ENCODE results near the gene CEACAM5. TPM values are rescaled to one million over a fixed set of nuclear protein-coding genes. Genes with fewer than 3 reads are reported as not detected.
A peak's percentile ranks its signal among the peaks of the same experiment; 100 is the strongest.

Gene CEACAM5
- total RNA-seq, 1 experiment from 2014 or later: not detected

GRCh38 chr19:41694831-41695635 is 13.4 kb upstream of the CEACAM5 start:
- no peaks in the 10 kb centered on the region for H3K4me1 ChIP-seq (replicated peaks)
- no peak overlapping the region for H3K27ac ChIP-seq
- H3K4me3 ChIP-seq: no peak overlapping the region
- no peaks in the 10 kb centered on the region; the same call in 1 of the 2 replicates for H3K9me3 ChIP-seq (replicated peaks)
- peak in 1 of 2 experiments; percentile 36 for DNase-seq (ENCODE audit: low read depth in 1 of 2, low spot score in 2 of 2)
- H3K36me3 ChIP-seq: no peaks in the 10 kb centered on the region
- no peaks in the 10 kb centered on the region for H3K27me3 ChIP-seq (replicated peaks)

- no peak overlapping the region for H3K4me3 ChIP-seq
- peak in 1 of 2 experiments; percentile 16 for DNase-seq (ENCODE audit: low read depth in 1 of 2, low spot score in 2 of 2)
- no peaks in the 10 kb centered on the region for H3K27me3 ChIP-seq (replicated peaks)
- H3K9me3 ChIP-seq (replicated peaks): no peaks in the 10 kb centered on the region; the same call in 1 of the 2 replicates
- no peaks in the 10 kb centered on the region for H3K36me3 ChIP-seq
- H3K27ac ChIP-seq: no peak overlapping the region
- H3K4me1 ChIP-seq (replicated peaks): no peaks in the 10 kb centered on the region
These were observed 12.7 kb upstream of the CEACAM5 start for GRCh38 chr19:41695745-41696144.

- no peaks in the 10 kb centered on the region for H3K9me3 ChIP-seq (replicated peaks)
- DNase-seq (ENCODE audit: low read depth in 1 of 2, low spot score in 2 of 2): peak in 1 of 2 experiments; percentile 40
- H3K27me3 ChIP-seq (replicated peaks): no peaks in the 10 kb centered on the region
- H3K4me1 ChIP-seq (replicated peaks): no peaks in the 10 kb centered on the region
- H3K36me3 ChIP-seq: no peaks in the 10 kb centered on the region
- no peak overlapping the region for H3K4me3 ChIP-seq
- no peak overlapping the region for H3K27ac ChIP-seq
These were observed 11.8 kb upstream of the CEACAM5 start for GRCh38 chr19:41696402-41697197.

GRCh38 chr19:41697198-41697855 is 11.1 kb upstream of the CEACAM5 start:
- Histone ChIP-seq H3K4me1 (replicated peaks) (no peaks in the 10 kb centered on the region), H3K27me3 (replicated peaks) (no peaks in the 10 kb centered on the region), H3K27ac (no peak overlapping the region), H3K36me3 (no peaks in the 10 kb centered on the region), H3K9me3 (replicated peaks) (no peaks in the 10 kb centered on the region), H3K4me3 (no peak overlapping the region)
- DNase-seq (ENCODE audit: low read depth in 1 of 2, low spot score in 2 of 2): peak in 1 of 2 experiments; percentile 33

GRCh38 chr19:41698746-41699230 is 9.6 kb upstream of the CEACAM5 start:
- Histone ChIP-seq H3K4me1 (replicated peaks) (no peaks in the 10 kb centered on the region), H3K4me3 (no peak overlapping the region), H3K9me3 (replicated peaks) (no peaks in the 10 kb centered on the region), H3K27me3 (replicated peaks) (no peaks in the 10 kb centered on the region), H3K27ac (no peak overlapping the region), H3K36me3 (no peaks in the 10 kb centered on the region)
- no peak for DNase-seq (ENCODE audit: low read depth in 1 of 2, low spot score in 2 of 2)

- peak in 1 of 2 experiments; percentile 31 for DNase-seq (ENCODE audit: low read depth in 1 of 2, low spot score in 2 of 2)
These were observed 9.0 kb upstream of the CEACAM5 start for GRCh38 chr19:41699231-41699967.

GRCh38 chr19:41699968-41700323 is 8.5 kb upstream of the CEACAM5 start:
- no peaks in the 10 kb centered on the region for H3K4me1 ChIP-seq (replicated peaks)
- peak in 1 of 2 experiments; percentile 8 for DNase-seq (ENCODE audit: low read depth in 1 of 2, low spot score in 2 of 2)
- no peak overlapping the region for H3K4me3 ChIP-seq
- H3K27ac ChIP-seq: no peak overlapping the region
- H3K27me3 ChIP-seq (replicated peaks): no peaks in the 10 kb centered on the region
- H3K36me3 ChIP-seq: no peaks in the 10 kb centered on the region
- H3K9me3 ChIP-seq (replicated peaks): no peaks in the 10 kb centered on the region

More at GRCh38 chr19:41699231-41699967, 9.0 kb upstream of the CEACAM5 start:
- Histone ChIP-seq H3K27me3 (replicated peaks) (no peaks in the 10 kb centered on the region), H3K36me3 (no peaks in the 10 kb centered on the region), H3K4me1 (replicated peaks) (no peaks in the 10 kb centered on the region), H3K9me3 (replicated peaks) (no peaks in the 10 kb centered on the region), H3K27ac (no peak overlapping the region), H3K4me3 (no peak overlapping the region)

- Histone ChIP-seq H3K9me3 (replicated peaks) (no peaks in the 10 kb centered on the region), H3K4me1 (replicated peaks) (no peaks in the 10 kb centered on the region), H3K27ac (no peak overlapping the region), H3K27me3 (replicated peaks) (no peaks in the 10 kb centered on the region), H3K36me3 (no peaks in the 10 kb centered on the region), H3K4me3 (no peak overlapping the region)
- DNase-seq (ENCODE audit: low read depth in 1 of 2, low spot score in 2 of 2): peak in 1 of 2 experiments; percentile 28
These were observed 7.8 kb upstream of the CEACAM5 start for GRCh38 chr19:41700381-41701195.

GRCh38 chr19:41701401-41702075 is 6.9 kb upstream of the CEACAM5 start:
- Histone ChIP-seq H3K4me1 (replicated peaks) (no peaks in the 10 kb centered on the region), H3K9me3 (replicated peaks) (no peaks in the 10 kb centered on the region), H3K27me3 (replicated peaks) (peaks cover 5% of the 10 kb centered on the region; the same call in 1 of the 2 replicates), H3K36me3 (no peaks in the 10 kb centered on the region), H3K27ac (no peak overlapping the region), H3K4me3 (no peak overlapping the region)
- DNase-seq (ENCODE audit: low read depth in 1 of 2, low spot score in 2 of 2): peak in 1 of 2 experiments; percentile 28

GRCh38 chr19:41702171-41702651 is 6.2 kb upstream of the CEACAM5 start:
- H3K36me3 ChIP-seq: no peaks in the 10 kb centered on the region
- H3K27ac ChIP-seq: no peak overlapping the region
- H3K4me3 ChIP-seq: no peak overlapping the region
- peaks cover 7% of the 10 kb centered on the region; the same call in 1 of the 2 replicates for H3K27me3 ChIP-seq (replicated peaks)
- no peaks in the 10 kb centered on the region for H3K4me1 ChIP-seq (replicated peaks)
- peak in 1 of 2 experiments; percentile 15 for DNase-seq (ENCODE audit: low read depth in 1 of 2, low spot score in 2 of 2)
- H3K9me3 ChIP-seq (replicated peaks): no peaks in the 10 kb centered on the region

GRCh38 chr19:41703602-41704293 is 4.7 kb upstream of the CEACAM5 start:
- peak in 1 of 2 experiments; percentile 20 for DNase-seq (ENCODE audit: low read depth in 1 of 2, low spot score in 2 of 2)
- Histone ChIP-seq H3K36me3 (no peaks in the 10 kb centered on the region), H3K4me1 (replicated peaks) (no peaks in the 10 kb centered on the region), H3K27me3 (replicated peaks) (peaks cover 8% of the 10 kb centered on the region; the same call in 1 of the 2 replicates), H3K4me3 (no peak overlapping the region), H3K27ac (no peak overlapping the region), H3K9me3 (replicated peaks) (no peaks in the 10 kb centered on the region)

Measured in SJSA1 (cell line).